T-helper 22 cell (primary cell): ENCODE data around the gene NF2.
"Not testable (repeated sequence)": the region's sequence is repeated elsewhere in the genome, so short reads cannot be mapped to it uniquely, and the experiment has no call there.

Experiments
- DNase-seq: peaks from one replicate; pipeline ENCODE4 v3.0.0-alpha.2; 2020; ENCODE audit warnings: low read depth

Gene NF2

GRCh38 chr22:29596408-29596807, 7.0 kb upstream of the NF2 start:
- no peak for DNase-seq

- DNase-seq = not testable (repeated sequence)
These were observed 5.4 kb upstream of the NF2 start for GRCh38 chr22:29597871-29598683.

- DNase-seq = no peak
These were observed 4.8 kb upstream of the NF2 start for GRCh38 chr22:29598684-29599020.

- DNase-seq = no peak
These were observed 585 bp downstream of the NF2 start for GRCh38 chr22:29604076-29604360.

GRCh38 chr22:29605527-29605850, 2.1 kb downstream of the NF2 start:
- no peak for DNase-seq

- no peak for DNase-seq
These were observed 2.9 kb downstream of the NF2 start for GRCh38 chr22:29606320-29606719.

- no peak for DNase-seq
These were observed 4.0 kb downstream of the NF2 start for GRCh38 chr22:29607426-29607825.

GRCh38 chr22:29609139-29609538, 5.7 kb downstream of the NF2 start:
- DNase-seq = no peak

GRCh38 chr22:29610780-29611179, 7.3 kb downstream of the NF2 start:
- no peak for DNase-seq

GRCh38 chr22:29615705-29616327, 12.4 kb downstream of the NF2 start:
- no peak for DNase-seq

- no peak for DNase-seq
These were observed 14.6 kb downstream of the NF2 start for GRCh38 chr22:29617922-29618629.

- DNase-seq = no peak
These were observed 18.5 kb downstream of the NF2 start for GRCh38 chr22:29621761-29622526.

- DNase-seq = no peak
These were observed 19.6 kb downstream of the NF2 start for GRCh38 chr22:29623059-29623458.

GRCh38 chr22:29623553-29624169, 20.2 kb downstream of the NF2 start:
- no peak for DNase-seq

GRCh38 chr22:29625090-29625825, 21.8 kb downstream of the NF2 start:
- no peak for DNase-seq

GRCh38 chr22:29626497-29627195, 23.2 kb downstream of the NF2 start:
- DNase-seq = no peak

- DNase-seq = no peak
These were observed 23.7 kb downstream of the NF2 start for GRCh38 chr22:29627196-29627535.

GRCh38 chr22:29628996-29629902, 25.8 kb downstream of the NF2 start:
- DNase-seq = no peak

GRCh38 chr22:29629903-29630516, 26.6 kb downstream of the NF2 start:
- DNase-seq = no peak

GRCh38 chr22:29630987-29631386, 27.6 kb downstream of the NF2 start:
- no peak for DNase-seq
